Neural cell (in vitro differentiated cells): ENCODE results near the gene ZNF311.

ENCODE experiments used
- CTCF ChIP-seq: fragments of 450-650 bp; IDR thresholded peaks from 2 replicates; pipeline ENCODE4 v1.5.1; 2014; ENCODE audit warnings: antibody characterized with exemption, mild to moderate bottlenecking, moderate library complexity; ENCODE audit not compliant: poor library complexity, severe bottlenecking
- EZH2 ChIP-seq: fragments of 200-600, 300-800 bp; shearing (Covaris generic), sonication (generic); IDR thresholded peaks from 2 replicates; pipeline ENCODE4 v1.6.1; 2014; ENCODE audit warnings: antibody characterized with exemption, low read length, borderline replicate concordance, mild to moderate bottlenecking; ENCODE audit not compliant: insufficient read depth, poor library complexity, severe bottlenecking
- MXI1 ChIP-seq: fragments of 450-650 bp; conservative IDR thresholded peaks from 2 replicates; pipeline ENCODE4 v1.6.1; 2014; ENCODE audit warnings: antibody characterized with exemption, mild to moderate bottlenecking; ENCODE audit not compliant: poor library complexity, severe bottlenecking
- POLR2AphosphoS5 ChIP-seq: IDR thresholded peaks from 2 replicates; pipeline ENCODE4 v1.6.1; 2012
- RAD21 ChIP-seq: fragments of 450-650 bp; conservative IDR thresholded peaks from 2 replicates; pipeline ENCODE4 v1.6.1; 2014; ENCODE audit warnings: antibody characterized with exemption, mild to moderate bottlenecking, moderate library complexity
- REST ChIP-seq: IDR thresholded peaks from 2 replicates; pipeline ENCODE4 v1.6.1; 2012; ENCODE audit warnings: borderline replicate concordance
- SMC3 ChIP-seq: fragments of 450-650 bp; conservative IDR thresholded peaks from 2 replicates; pipeline ENCODE4 v1.6.1; 2014; ENCODE audit warnings: antibody characterized with exemption, mild to moderate bottlenecking, moderate library complexity; ENCODE audit not compliant: poor library complexity
- TAF1 ChIP-seq: IDR thresholded peaks from 2 replicates; pipeline ENCODE4 v1.6.1; 2012; ENCODE audit warnings: low read depth

GRCh38 chr6:28947067-28947765 lies 57.9 kb downstream of the ZNF311 start:
- TF ChIP-seq CTCF (no peak), POLR2AphosphoS5 (no peak), MXI1 (no peak), TAF1 (no peak), EZH2 (no peak), RAD21 (no peak), REST (no peak), SMC3 (no peak)
